HG03432 (cell line): ENCODE data around the gene SECISBP2L.
"Not testable (repeated sequence)": the region's sequence is repeated elsewhere in the genome, so short reads cannot be mapped to it uniquely, and the experiment has no call there.

Experiments used
- ATAC-seq: cut with Tn5 transposase; IDR thresholded peaks from one replicate; pipeline ENCODE4 v1.9.1; 2021; ENCODE audit warnings: mild to moderate bottlenecking, moderate library complexity; ENCODE audit not compliant: unreplicated experiment

Gene SECISBP2L

GRCh38 chr15:49046220-49047102 lies at the start of gene SECISBP2L:
SECISBP2L (minus strand) TSS chr15:49046446; CDS start chr15:49046299, 147 bp downstream.
- ATAC-seq = peak; percentile 96

- no peak for ATAC-seq
Measured at GRCh38 chr15:49094923-49095322, 48.7 kb upstream of the SECISBP2L start.

DNA sequence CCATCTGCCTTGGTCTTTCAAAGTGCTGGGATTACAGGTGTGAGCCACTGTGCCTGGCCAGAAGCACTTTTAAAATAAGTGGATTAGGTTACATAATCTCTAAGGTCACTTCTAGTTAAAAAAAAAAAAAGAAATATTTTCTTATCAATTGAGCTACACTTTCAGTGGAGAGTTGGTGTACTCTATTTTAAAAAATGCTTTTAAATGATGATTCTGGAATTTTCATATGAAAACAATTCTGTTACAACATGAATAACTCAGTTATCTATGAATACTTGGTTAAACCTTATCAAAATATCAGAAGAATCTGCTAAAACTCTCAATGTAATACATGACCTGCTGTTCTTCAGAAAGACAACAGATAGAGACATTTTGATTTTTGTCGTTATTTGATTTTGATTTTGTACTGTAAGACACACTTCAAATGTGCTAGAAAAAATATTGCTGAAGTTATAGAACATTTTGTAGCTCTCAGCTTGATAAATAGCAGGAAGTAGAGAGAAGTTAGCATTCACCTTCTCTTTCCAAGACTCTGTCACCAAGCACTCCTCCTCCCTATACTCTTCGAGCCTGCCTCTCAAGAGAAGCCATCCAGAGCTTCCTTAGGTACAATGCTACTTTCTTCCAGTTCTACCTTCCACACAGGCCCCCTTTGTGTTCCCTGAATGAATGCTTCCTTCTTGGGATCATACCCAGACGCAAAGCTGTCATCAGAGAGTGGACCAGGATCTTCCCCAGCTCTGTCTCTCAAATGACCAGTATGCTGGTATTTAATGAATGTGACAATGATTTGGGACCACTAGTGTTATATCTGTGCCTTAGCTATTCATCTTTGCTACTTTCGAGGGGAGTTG lies 47.2 kb upstream of the SECISBP2L start:
- ATAC-seq = no peak

GRCh38 chr15:49088996-49089395 lies 42.8 kb upstream of the SECISBP2L start:
- no peak for ATAC-seq

- ATAC-seq = no peak
Measured at GRCh38 chr15:49085696-49086459, 39.6 kb upstream of the SECISBP2L start.

DNA sequence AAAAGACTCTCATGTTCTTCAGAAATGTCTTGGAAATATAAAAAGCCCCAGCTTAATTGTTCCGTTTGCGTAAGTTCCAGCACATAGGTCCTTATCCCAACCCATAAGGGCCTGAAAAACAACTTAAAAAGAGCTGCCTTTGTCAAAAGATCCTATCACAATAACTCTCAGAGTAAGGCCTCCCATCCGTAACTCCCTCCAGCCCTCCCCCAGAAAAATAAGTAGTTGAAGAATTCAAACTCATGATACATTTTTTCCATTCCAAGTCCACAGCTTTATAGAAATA lies 38.0 kb upstream of the SECISBP2L start:
- ATAC-seq = no peak

GRCh38 chr15:49083401-49084284 lies 37.4 kb upstream of the SECISBP2L start:
- no peak for ATAC-seq

GRCh38 chr15:49082960-49083359 lies 36.7 kb upstream of the SECISBP2L start:
- no peak for ATAC-seq

DNA sequence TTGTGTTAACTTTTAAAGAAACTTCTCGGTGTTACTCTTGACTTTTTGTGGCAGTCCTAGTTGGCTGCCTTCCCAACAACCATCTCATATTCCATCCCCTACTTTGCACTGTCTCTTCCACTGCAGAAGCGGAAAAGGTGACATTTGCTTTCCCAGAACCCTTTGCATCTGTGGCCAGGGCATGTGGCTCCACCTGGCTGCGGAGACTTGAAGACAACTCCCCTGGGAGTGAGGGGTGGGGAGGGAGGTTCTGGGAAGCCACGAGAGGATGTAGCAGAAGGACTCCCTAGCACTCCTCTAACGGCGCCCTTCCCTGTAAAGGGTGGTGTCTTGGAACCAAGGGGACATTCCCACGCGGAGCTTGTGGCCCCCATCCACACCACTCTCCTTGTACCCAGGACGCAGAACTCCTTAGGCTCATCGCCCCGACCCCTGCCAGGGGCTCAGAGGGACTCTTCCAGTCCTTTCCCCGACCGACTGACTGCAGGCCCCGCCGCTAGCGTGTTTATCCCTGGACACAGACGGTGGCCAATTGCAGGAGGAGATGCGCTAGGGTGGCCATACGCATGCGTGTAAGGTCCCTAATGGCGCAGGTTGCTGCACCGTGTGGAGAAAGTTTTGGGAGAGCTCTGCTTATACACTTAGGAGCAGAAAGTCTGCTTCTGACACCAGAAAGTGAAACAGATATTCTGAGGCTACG lies 33.2 kb upstream of the SECISBP2L start:
- no peak for ATAC-seq

GRCh38 chr15:49075881-49076280 lies 29.6 kb upstream of the SECISBP2L start:
- no peak for ATAC-seq

- ATAC-seq = not testable (repeated sequence)
Measured at GRCh38 chr15:49074589-49075287, 28.5 kb upstream of the SECISBP2L start.

DNA sequence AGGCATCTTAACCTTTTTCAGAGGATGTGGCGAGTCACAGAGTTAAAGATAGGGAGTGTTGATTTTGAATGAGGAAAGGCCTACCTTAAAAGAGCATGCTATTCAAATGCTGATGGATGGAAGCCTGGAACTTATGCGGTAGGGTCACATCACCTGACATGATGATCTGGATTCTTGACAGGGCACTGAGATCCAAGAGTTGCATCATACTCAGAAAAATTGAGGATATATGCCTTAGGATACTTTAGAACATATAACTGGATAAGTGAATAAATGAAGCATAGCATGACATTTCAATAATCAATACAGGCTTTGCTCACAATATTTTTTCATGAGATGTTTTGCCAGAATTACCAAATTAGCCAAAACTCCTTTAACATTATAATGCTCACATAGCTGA lies 20.1 kb upstream of the SECISBP2L start:
- ATAC-seq = no peak

DNA sequence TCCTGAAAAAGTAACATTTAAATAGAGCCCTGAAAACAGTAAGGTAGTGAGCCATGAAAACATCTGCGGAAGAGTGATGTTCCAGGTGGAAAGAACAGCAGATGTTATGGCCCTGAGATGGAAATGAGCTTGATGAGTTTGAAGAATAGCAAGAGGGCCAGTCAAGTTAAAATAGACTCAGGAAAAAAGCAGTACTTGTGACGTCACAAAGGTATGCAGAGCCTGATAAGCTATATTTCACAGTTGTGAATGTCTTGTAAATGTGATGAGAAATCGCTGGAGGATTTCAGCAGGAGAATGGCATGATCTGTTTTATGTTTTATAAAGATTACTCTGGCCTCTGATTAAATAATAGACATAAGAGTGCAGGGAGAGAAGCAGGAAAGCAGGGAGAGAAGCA lies 18.6 kb upstream of the SECISBP2L start:
- no peak for ATAC-seq

DNA sequence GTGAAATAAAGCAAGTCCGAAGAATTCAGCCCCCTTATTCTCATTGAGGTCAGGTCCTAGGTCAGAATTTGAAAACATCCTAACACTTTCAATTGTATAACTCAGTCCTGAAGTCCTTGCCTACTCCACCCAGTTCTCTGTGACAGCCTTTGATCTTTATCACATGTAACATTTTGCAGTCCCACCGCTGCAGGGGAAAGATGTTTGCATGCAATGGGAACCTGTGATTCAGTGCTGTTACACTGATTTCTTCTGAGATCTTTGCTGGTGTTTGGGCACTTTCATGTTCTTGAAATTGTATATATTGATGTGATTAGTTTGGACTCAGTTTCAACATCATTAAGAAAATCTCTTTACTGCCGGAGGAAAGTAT lies 18.0 kb upstream of the SECISBP2L start:
- no peak for ATAC-seq

GRCh38 chr15:49063402-49064280 lies 17.4 kb upstream of the SECISBP2L start:
- ATAC-seq = no peak

GRCh38 chr15:49062900-49063299 lies 16.7 kb upstream of the SECISBP2L start:
- no peak for ATAC-seq

DNA sequence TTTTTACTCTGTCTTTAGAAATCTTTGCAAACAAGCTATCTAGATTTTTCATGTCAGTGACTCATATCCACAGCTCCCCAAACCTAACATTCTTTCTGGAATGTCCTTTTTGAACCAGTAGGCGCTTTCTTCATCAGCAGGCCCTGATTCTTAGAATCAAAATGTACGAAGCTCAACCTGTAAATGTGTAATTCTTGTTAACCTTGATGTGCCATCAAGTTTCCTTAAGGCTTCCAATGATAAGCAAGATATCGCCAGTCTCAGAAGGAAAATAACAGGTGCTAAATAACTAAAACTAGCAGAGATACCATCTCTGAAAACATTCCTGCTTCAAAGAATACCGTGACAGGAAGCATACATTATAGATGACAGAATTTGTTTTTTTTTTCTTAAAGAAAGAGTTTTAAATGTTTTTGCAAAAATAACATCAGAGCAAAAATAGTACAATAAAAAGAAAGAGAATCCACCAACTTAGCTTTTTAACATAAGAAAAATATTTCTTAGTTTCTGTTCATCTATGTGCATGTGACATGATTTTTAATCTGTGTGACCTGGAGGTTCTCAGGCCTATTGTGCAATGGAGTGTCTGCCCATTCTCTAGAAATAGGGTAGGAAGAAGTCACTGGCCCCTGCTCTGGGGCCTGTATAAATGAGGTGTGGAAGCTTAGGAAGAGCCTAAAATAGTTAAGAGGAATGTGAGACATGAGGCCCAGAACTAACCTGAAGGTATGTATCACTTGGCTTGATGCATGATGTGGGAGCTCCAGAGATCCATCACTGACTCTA lies 14.7 kb upstream of the SECISBP2L start:
- no peak for ATAC-seq
